Panc1 (cell line): ENCODE measurements around the gene NALCN.

Experiments
- POLR2AphosphoS5 ChIP-seq: IDR thresholded peaks from 2 replicates; pipeline ENCODE4 v1.6.1; 2012; ENCODE audit warnings: mild to moderate bottlenecking, low read depth, low read length, moderate library complexity
- SIN3A ChIP-seq: IDR thresholded peaks from 2 replicates; pipeline ENCODE4 v1.6.1; 2012; ENCODE audit warnings: low read depth, mild to moderate bottlenecking, low read length, moderate library complexity, borderline replicate concordance; ENCODE audit not compliant: insufficient read depth
- TCF7L2 ChIP-seq: IDR thresholded peaks from 2 replicates; pipeline ENCODE4 v1.6.1; 2011; ENCODE audit warnings: mild to moderate bottlenecking, low read depth, low read length, inconsistent platforms
- TF ChIP-seq, protein P1 (sequence below): fragments of 450-650 bp; IDR thresholded peaks from 2 replicates; pipeline ENCODE4 v1.5.1; 2017; ENCODE audit warnings: mild to moderate bottlenecking
- TF ChIP-seq, protein P2 (sequence below), 2 experiments: IDR thresholded peaks; 2 replicates each; pipeline ENCODE4 v1.6.1; 2011 to 2012; ENCODE audit warnings: low read depth in 2 of 2, control low read depth in 1 of 2, low read length in 1 of 2, mild to moderate bottlenecking in 1 of 2, moderate library complexity in 1 of 2; ENCODE audit not compliant: insufficient read depth in 1 of 2

DNA sequence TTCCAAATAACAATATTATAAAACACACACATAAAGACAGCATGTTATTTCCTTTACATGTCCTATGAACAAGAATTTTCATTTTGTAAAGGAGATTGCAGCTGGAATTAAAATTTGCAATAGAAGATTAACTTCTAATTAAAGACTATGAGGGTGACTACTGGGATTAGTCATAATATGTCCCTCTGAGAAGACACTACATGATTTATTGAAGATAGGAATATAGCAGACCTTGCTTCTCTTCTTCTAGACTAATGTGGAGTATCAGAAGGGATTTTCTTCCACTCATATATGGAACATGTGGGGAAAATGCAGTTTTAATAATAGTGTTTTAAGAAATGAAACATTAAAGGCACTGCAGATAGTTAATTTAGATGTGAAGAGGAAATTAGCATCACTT is 177.8 kb downstream of the NALCN start:
- TF ChIP-seq, protein P1, sequence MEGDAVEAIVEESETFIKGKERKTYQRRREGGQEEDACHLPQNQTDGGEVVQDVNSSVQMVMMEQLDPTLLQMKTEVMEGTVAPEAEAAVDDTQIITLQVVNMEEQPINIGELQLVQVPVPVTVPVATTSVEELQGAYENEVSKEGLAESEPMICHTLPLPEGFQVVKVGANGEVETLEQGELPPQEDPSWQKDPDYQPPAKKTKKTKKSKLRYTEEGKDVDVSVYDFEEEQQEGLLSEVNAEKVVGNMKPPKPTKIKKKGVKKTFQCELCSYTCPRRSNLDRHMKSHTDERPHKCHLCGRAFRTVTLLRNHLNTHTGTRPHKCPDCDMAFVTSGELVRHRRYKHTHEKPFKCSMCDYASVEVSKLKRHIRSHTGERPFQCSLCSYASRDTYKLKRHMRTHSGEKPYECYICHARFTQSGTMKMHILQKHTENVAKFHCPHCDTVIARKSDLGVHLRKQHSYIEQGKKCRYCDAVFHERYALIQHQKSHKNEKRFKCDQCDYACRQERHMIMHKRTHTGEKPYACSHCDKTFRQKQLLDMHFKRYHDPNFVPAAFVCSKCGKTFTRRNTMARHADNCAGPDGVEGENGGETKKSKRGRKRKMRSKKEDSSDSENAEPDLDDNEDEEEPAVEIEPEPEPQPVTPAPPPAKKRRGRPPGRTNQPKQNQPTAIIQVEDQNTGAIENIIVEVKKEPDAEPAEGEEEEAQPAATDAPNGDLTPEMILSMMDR, result no peak
- TF ChIP-seq, protein P2, sequence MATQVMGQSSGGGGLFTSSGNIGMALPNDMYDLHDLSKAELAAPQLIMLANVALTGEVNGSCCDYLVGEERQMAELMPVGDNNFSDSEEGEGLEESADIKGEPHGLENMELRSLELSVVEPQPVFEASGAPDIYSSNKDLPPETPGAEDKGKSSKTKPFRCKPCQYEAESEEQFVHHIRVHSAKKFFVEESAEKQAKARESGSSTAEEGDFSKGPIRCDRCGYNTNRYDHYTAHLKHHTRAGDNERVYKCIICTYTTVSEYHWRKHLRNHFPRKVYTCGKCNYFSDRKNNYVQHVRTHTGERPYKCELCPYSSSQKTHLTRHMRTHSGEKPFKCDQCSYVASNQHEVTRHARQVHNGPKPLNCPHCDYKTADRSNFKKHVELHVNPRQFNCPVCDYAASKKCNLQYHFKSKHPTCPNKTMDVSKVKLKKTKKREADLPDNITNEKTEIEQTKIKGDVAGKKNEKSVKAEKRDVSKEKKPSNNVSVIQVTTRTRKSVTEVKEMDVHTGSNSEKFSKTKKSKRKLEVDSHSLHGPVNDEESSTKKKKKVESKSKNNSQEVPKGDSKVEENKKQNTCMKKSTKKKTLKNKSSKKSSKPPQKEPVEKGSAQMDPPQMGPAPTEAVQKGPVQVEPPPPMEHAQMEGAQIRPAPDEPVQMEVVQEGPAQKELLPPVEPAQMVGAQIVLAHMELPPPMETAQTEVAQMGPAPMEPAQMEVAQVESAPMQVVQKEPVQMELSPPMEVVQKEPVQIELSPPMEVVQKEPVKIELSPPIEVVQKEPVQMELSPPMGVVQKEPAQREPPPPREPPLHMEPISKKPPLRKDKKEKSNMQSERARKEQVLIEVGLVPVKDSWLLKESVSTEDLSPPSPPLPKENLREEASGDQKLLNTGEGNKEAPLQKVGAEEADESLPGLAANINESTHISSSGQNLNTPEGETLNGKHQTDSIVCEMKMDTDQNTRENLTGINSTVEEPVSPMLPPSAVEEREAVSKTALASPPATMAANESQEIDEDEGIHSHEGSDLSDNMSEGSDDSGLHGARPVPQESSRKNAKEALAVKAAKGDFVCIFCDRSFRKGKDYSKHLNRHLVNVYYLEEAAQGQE (IDR thresholded peaks at IDR 0.05; ENCODE audit: insufficient read depth in 1 of 2, low read depth in 2 of 2, low read length in 1 of 2), result no peak
- TF ChIP-seq POLR2AphosphoS5, result no peak
- TF ChIP-seq SIN3A, result no peak
- TF ChIP-seq TCF7L2, result no peak
